HG03460 (cell line): ENCODE results near the gene SLC35D3.
"Not testable (repeated sequence)": the region's sequence is repeated elsewhere in the genome, so short reads cannot be mapped to it uniquely, and the experiment has no call there.

Source experiments
- ATAC-seq: cut with Tn5 transposase; IDR thresholded peaks from one replicate; pipeline ENCODE4 v1.9.1; 2021; ENCODE audit not compliant: unreplicated experiment

SLC35D3 gene

DNA sequence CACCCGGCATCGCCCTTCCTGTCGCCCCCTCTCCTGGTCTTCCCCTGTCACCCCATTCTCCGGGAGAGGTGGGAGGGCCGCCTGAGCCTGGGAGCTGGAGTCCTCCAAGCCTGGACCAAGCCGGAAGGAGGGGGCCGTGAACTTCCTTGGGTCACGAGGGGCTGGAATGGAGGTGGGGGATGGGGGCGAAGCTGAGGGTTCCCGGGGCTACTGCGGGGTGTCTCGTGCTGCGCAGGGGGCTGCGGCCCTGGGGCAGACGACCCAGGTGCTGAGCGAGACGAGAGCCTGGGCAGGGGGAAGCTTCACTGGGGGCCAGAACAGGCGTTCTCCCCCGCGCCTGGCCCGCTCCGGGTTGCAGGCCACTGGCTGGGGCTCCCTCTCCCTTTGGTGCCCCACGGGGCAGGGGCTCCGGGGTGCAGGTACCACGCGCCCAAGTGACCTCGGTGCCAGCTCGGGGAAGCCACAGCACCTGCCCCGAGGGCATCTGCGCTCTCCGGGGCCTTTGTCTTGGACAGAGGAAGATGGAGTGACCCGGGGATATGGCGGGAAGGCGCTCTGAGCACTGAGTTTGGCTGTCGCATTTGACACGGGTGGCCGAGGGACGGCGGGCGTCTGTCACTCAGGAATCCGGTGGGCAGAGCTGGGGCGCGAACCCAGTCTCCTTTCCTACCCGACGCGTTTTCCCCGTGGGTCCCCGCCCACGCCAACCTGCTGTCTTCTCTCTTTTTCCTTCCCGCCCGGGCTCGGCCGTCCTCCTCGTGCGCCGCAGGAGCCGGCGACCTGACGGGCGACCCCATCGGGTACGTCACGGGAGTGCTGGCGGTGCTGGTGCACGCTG lies 1.2 kb downstream of the SLC35D3 start:
- no peak for ATAC-seq

DNA sequence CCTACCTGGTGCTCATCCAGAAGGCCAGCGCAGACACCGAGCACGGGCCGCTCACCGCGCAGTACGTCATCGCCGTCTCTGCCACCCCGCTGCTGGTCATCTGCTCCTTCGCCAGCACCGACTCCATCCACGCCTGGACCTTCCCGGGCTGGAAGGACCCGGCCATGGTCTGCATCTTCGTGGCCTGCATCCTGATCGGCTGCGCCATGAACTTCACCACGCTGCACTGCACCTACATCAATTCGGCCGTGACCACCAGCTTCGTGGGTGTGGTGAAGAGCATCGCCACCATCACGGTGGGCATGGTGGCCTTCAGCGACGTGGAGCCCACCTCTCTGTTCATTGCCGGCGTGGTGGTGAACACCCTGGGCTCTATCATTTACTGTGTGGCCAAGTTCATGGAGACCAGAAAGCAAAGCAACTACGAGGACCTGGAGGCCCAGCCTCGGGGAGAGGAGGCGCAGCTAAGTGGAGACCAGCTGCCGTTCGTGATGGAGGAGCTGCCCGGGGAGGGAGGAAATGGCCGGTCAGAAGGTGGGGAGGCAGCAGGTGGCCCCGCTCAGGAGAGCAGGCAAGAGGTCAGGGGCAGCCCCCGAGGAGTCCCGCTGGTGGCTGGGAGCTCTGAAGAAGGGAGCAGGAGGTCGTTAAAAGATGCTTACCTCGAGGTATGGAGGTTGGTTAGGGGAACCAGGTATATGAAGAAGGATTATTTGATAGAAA lies 2.0 kb downstream of the SLC35D3 start:
- ATAC-seq: no peak

DNA sequence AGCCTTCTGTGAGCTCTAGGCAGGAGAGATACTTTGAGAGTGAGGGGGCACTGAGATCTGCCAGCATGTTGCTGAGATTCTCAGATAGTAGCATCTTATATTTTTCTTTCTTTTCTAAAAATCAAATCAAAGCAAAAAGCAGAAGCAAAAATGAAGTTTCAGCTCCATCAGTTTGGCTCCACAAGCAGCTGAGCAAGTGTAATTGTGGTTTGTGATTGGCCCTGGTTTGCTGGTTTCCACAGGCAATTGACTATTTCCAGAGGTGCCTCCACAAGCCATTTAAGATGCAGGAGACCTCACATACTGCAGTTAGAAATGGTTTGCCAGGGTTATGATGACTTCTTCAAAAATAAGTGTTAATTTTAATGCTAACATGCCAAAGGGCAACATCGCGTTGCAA lies 4.3 kb downstream of the SLC35D3 start:
- ATAC-seq: no peak

- ATAC-seq: no peak
These were observed 5.2 kb downstream of the SLC35D3 start for GRCh38 chr6:136927292-136927691.

DNA sequence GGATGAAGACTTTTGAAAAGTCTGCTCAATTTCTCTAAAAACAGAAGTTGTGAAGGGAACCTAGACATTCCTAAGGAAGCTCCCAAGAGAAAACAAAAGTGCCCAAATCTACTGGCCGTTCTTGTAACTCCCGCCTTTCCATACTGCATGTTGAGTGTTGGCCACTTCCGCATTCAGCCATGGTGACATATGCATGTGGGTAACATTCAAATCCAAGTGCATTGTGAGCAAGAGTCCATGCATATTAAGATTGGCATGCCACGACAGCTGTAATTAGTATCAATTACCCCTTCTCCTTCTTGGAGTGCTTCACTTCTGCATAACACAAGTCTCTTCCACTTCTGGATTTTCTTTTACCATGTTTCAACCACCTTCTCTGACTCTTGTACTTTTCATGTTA lies 8.4 kb downstream of the SLC35D3 start:
- no peak for ATAC-seq

GRCh38 chr6:136932599-136932998 lies 10.5 kb downstream of the SLC35D3 start:
- no peak for ATAC-seq

DNA sequence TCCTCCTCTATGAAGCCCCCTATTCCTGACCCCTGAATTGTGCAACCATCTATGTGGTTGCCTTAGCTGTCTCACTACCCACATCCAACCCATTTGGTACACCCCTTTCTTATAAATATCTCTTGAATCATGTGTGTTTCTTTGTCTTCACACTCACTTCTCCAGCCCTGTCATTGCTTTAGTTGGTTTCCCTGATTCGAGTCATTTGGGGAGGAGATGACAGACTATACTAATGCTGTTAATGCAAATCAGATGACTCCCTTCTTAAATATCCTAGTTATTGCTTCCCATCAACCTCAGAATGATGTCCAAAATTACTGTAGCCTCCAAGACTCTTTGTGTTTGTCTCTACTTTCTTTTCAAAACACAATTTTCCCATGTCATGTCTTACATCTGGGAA lies 23.0 kb downstream of the SLC35D3 start:
- no peak for ATAC-seq

DNA sequence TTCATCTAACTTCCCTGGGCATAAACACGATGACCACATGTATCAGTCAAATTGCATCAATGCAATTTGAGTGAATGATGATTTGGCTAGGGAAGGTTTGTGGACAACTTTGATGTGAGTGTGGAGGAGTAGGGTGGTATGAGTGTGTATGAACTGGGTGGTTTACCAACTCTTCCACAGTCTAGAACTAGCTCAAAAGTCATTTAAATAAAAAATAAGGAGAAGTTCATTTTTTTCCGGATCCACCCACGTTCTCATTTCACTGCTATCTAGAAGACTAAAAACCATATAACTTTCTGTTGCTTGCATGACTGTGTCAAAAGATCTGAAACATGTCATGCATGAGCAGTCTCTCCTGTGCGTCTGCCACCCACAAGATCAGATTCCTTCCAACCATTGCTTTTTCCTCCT lies 23.6 kb downstream of the SLC35D3 start:
- ATAC-seq: no peak

DNA sequence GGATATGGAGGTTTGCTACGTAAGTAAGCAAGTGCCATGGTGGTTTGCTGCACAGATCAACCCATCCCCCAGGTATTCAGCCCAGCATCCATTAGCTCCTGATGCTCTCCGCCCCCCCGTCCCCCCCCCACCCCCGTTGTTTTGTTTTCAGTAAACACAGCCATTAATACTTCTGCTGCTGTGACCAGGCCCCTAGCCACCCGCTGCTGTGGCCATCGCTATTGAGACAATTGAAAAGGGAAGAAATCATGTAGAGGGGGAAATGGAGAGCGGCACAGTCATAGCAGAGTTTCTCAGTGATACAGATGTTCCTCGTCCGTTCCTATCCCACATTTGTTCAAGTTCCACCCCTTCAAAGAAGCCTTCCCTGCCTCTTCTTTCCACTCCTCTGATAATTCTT lies 24.9 kb downstream of the SLC35D3 start:
- no peak for ATAC-seq

- not testable (repeated sequence) for ATAC-seq
These were observed 27.9 kb downstream of the SLC35D3 start for GRCh38 chr6:136949957-136950356.

GRCh38 chr6:136950436-136951126 lies 28.5 kb downstream of the SLC35D3 start:
- no peak for ATAC-seq

GRCh38 chr6:136952714-136953260 lies 30.7 kb downstream of the SLC35D3 start:
- no peak for ATAC-seq

DNA sequence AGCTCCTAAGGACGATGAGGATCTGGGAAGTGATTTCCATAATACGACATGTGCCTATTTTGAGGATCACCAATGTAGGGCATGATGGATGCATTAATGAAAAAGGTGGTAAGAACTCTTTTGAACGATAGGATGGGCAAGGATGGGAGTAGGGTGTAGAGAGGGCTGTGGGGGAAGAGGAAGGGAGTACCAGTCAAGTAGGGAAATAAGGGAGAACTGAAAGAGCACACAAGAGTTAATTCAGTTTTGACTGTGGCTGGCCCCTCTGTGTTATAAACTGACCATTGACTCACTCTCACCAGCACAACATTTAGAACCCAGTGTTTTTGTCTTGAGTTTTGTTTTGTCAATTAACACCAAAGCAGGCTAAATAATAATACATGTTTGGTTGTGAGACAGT lies 33.0 kb downstream of the SLC35D3 start:
- no peak for ATAC-seq

DNA sequence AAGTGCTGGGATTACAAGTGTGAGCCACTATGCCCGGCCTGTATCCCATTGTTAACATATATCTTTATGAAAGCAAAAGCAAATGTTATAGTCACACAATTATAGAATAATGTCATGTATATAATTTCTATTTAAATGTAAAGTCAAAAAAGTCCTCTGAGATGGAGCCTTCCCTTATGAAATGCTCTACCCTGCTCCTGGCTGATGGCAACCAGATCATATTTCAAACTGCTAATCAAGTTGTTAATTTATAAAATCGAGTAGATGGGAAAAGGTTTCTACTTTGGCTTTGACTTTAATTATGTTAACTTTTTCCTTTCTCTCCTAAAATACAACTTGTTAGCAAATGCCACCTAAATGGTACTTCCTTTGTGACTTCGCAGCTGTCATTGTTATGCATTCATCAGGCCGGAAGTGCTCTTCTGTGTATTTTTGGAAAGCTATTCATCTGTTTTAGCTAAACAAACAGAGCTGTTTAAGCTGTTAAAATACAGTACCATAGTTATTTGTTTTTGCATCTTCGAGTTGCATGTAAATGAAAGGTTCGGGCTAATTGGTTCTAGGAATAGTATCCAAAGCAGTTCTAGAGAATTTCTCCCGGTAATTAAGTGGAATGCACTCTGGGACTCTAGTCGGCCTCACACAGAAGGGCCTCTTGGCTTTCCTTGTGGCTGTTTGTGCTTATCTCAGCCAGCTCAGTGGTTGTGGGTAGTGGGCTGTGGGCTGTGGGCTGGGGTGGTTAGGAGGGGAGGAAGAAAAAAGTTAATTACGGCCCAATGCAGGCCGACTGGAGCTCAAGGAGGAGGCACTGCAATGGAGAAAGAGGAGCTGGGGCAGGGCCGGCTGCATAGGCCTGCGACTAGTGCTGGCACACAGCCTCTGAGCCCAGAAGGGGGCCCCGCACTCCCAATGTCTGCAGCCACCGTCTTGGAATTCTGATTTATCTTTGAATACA lies 34.8 kb downstream of the SLC35D3 start:
- ATAC-seq: no peak

DNA sequence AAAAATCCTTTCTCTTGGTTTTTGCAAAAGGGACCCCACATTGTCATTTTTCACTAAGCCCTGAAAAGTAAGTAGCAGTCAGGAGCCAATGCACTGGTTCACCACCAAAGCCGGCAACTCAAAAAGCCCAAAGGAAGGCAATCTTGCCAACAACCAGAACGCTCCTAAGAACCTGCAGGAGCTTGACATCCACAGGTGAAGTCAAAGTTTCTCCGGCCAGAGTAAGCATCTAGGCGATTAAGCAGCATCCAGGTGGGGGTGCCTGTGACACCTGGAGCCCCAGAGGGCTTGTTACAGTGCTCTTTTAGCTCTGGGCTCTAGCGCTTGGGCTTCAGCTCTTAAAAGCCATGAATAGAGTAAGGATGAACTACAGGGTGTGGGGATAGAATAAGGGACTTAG lies 36.1 kb downstream of the SLC35D3 start:
- ATAC-seq: no peak

DNA sequence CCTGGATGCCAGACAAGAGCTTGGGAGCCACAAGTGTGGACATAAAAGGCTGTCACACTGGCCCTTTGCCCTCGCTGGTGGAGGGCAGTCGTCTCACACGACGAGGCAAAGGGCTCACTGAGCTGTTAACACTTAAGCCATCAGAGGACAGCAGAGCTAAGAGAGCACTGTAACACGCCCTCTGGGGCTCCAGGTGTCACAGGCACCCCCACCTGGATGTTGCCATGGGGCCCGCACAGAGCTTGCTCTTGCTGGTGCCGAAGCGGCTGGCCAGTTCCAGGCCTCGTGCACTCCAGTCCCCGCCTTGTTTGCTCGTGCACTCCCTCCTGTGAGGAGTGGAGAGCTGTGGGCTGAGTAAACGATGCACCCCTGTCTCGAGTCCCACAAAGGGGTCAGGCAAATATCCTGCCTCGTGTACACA lies 37.4 kb downstream of the SLC35D3 start:
- ATAC-seq: no peak

- not testable (repeated sequence) for ATAC-seq
These were observed 37.8 kb downstream of the SLC35D3 start for GRCh38 chr6:136959935-136960334.

GRCh38 chr6:136960781-136961180 lies 38.7 kb downstream of the SLC35D3 start:
- no peak for ATAC-seq

- ATAC-seq: no peak
These were observed 39.7 kb downstream of the SLC35D3 start for GRCh38 chr6:136961848-136962247.

GRCh38 chr6:136962661-136963060 lies 40.6 kb downstream of the SLC35D3 start:
- no peak for ATAC-seq
